Measurements from ENCODE around the gene TPO. TPM values are rescaled to one million over a fixed set of nuclear protein-coding genes. Genes with fewer than 3 reads are reported as not detected.
A peak's percentile ranks its signal among the peaks of the same experiment; 100 is the strongest.

TPO gene
- total RNA-seq, 1 experiment from 2014 or later = not detected

GRCh38 chr2:1446301-1446700, 33.0 kb downstream of the TPO start:
- DNase-seq (ENCODE audit: low spot score) (no peak), ATAC-seq (no peak)
- no peak overlapping the region for H3K27ac Mint-ChIP-seq
- H3K27me3 Mint-ChIP-seq (ENCODE audit: low read depth) = peaks cover 7% of the 10 kb centered on the region
- H3K4me1 Mint-ChIP-seq = no peaks in the 10 kb centered on the region
- POLR2A ChIA-PET = no interaction called here
- no peak for TF ChIP-seq JAZF1 (CRISPR knock-in tag; IDR thresholded peaks at IDR 0.05)
- TF ChIP-seq, protein P1, sequence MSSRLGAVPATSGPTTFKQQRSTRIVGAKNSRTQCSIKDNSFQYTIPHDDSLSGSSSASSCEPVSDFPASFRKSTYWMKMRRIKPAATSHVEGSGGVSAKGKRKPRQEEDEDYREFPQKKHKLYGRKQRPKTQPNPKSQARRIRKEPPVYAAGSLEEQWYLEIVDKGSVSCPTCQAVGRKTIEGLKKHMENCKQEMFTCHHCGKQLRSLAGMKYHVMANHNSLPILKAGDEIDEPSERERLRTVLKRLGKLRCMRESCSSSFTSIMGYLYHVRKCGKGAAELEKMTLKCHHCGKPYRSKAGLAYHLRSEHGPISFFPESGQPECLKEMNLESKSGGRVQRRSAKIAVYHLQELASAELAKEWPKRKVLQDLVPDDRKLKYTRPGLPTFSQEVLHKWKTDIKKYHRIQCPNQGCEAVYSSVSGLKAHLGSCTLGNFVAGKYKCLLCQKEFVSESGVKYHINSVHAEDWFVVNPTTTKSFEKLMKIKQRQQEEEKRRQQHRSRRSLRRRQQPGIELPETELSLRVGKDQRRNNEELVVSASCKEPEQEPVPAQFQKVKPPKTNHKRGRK (CRISPR knock-in tag; IDR thresholded peaks at IDR 0.05; ENCODE audit: borderline replicate concordance) = no peak
- TF ChIP-seq ELF4 (CRISPR knock-in tag; IDR thresholded peaks at IDR 0.05; ENCODE audit: low read depth) = no peak
- TF ChIP-seq ZNF138 (CRISPR knock-in tag; conservative IDR thresholded peaks at IDR 0.05) = no peak
- TF ChIP-seq ZNF396 (CRISPR knock-in tag; IDR thresholded peaks at IDR 0.05; ENCODE audit: borderline replicate concordance) = no peak
- TF ChIP-seq GABPB1 (CRISPR knock-in tag; IDR thresholded peaks at IDR 0.05) = no peak
- no peak for TF ChIP-seq RELA (CRISPR knock-in tag; IDR thresholded peaks at IDR 0.05; ENCODE audit: borderline replicate concordance)
- TF ChIP-seq, protein P2, sequence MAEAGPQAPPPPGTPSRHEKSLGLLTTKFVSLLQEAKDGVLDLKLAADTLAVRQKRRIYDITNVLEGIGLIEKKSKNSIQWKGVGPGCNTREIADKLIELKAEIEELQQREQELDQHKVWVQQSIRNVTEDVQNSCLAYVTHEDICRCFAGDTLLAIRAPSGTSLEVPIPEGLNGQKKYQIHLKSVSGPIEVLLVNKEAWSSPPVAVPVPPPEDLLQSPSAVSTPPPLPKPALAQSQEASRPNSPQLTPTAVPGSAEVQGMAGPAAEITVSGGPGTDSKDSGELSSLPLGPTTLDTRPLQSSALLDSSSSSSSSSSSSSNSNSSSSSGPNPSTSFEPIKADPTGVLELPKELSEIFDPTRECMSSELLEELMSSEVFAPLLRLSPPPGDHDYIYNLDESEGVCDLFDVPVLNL (CRISPR knock-in tag; IDR thresholded peaks at IDR 0.05; ENCODE audit: borderline replicate concordance, low read depth) = no peak
- TF ChIP-seq, protein P3, sequence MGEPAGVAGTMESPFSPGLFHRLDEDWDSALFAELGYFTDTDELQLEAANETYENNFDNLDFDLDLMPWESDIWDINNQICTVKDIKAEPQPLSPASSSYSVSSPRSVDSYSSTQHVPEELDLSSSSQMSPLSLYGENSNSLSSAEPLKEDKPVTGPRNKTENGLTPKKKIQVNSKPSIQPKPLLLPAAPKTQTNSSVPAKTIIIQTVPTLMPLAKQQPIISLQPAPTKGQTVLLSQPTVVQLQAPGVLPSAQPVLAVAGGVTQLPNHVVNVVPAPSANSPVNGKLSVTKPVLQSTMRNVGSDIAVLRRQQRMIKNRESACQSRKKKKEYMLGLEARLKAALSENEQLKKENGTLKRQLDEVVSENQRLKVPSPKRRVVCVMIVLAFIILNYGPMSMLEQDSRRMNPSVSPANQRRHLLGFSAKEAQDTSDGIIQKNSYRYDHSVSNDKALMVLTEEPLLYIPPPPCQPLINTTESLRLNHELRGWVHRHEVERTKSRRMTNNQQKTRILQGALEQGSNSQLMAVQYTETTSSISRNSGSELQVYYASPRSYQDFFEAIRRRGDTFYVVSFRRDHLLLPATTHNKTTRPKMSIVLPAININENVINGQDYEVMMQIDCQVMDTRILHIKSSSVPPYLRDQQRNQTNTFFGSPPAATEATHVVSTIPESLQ (CRISPR knock-in tag; IDR thresholded peaks at IDR 0.05) = no peak
- no peak for TF ChIP-seq ZNF671 (CRISPR knock-in tag; IDR thresholded peaks at IDR 0.05)
- no peak for TF ChIP-seq STAT6 (CRISPR knock-in tag; conservative IDR thresholded peaks at IDR 0.05; ENCODE audit: low read depth)
- TF ChIP-seq HMGA2 (CRISPR knock-in tag; IDR thresholded peaks at IDR 0.05) = no peak
- no peak for TF ChIP-seq ZBTB43 (CRISPR knock-in tag; IDR thresholded peaks at IDR 0.05)
- peaks cover 20% of the 10 kb centered on the region for H3K9me3 Mint-ChIP-seq
- no peak overlapping the region for H3K4me3 Mint-ChIP-seq
- CTCF ChIA-PET = no interaction called here
- H3K36me3 Mint-ChIP-seq = peaks cover under 1% of the 10 kb centered on the region; the same call in 1 of the 2 replicates

DNA sequence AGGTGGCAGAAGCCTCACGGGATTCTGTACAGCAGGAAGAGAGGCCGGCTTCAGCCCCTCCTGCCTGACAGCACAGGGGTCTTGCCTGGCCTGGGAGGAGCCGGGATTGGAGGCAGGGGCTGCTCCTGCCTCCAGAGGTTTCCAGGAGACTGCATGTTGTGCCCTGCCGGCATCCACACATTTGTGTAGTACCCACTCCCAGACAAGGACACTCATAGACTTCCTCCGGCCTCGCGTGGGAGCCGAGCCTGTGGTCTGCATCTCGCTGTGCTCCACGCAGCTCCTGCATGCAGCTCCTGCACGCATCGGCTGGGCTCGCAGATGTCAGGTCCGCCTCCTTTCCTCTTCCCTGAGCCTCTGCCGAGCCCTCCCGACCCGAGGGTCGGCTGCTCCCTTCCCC, 34.7 kb downstream of the TPO start:
- H3K27ac Mint-ChIP-seq = no peak overlapping the region
- peaks cover 3% of the 10 kb centered on the region; the same call in 1 of the 2 replicates for H3K27me3 Mint-ChIP-seq (ENCODE audit: low read depth)
- POLR2A ChIA-PET = no interaction called here
- no peaks in the 10 kb centered on the region for H3K36me3 Mint-ChIP-seq
- ATAC-seq (peak; percentile 61), DNase-seq (ENCODE audit: low spot score) (no peak)
- CTCF ChIA-PET = interaction anchor here (1.6 kb wide), 1 partner anchor 103 kb away, joined by 5 read pairs; no protein-coding TSS in a partner anchor
- H3K4me3 Mint-ChIP-seq = no peak overlapping the region
- peaks cover 5% of the 10 kb centered on the region for H3K9me3 Mint-ChIP-seq
- H3K4me1 Mint-ChIP-seq = no peaks in the 10 kb centered on the region
- TF ChIP-seq ZNF263 (CRISPR knock-in tag; IDR thresholded peaks at IDR 0.05; ENCODE audit: low read depth) = no peak
- no peak for TF ChIP-seq FOXJ3 (CRISPR knock-in tag; IDR thresholded peaks at IDR 0.05; ENCODE audit: borderline replicate concordance)
- no peak for TF ChIP-seq ZBTB43 (CRISPR knock-in tag; IDR thresholded peaks at IDR 0.05)
- TF ChIP-seq, protein P4, sequence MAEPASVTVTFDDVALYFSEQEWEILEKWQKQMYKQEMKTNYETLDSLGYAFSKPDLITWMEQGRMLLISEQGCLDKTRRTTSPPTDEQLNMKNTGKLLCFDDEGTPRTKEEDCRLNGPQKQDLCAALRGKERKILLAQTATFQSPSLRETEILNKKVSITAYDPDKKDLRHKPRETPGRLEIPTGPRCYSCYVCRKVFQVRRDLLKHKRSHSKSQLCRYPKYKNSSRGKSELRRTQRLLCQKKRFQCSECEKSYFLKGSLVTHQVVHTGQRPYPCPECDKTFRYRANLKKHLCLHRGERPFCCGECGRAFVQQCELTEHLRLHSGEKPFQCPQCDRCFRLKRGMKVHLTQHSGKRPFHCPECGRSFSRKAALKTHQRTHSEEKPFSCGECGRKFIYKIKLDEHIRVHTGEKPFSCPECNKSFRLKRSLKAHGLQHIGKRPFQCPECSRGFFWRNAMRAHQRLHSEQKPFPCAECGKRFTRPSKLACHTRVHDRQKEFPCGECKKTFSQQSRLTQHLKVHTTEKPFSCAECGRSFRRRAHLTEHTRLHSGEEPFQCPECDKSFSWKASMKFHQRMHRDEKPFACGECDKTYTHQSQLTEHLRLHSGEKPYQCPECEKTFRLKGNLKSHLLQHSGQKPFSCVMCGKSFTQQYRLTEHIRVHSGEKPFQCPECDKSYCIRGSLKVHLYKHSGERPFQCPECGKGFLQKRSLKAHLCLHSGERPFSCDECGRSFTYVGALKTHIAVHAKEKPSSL (CRISPR knock-in tag; conservative IDR thresholded peaks at IDR 0.05) = no peak
- no peak for TF ChIP-seq ZNF671 (CRISPR knock-in tag; IDR thresholded peaks at IDR 0.05)
- TF ChIP-seq FOXP1 (CRISPR knock-in tag; IDR thresholded peaks at IDR 0.05; ENCODE audit: borderline replicate concordance) = no peak
- no peak for TF ChIP-seq PRDM15 (CRISPR knock-in tag; IDR thresholded peaks at IDR 0.05)
